PFSK-1 (cell line): ENCODE data around the gene LTBP1.

Source experiments
- FOXP2 ChIP-seq: optimal IDR thresholded peaks from 2 replicates; pipeline ENCODE3; 2011; ENCODE audit warnings: borderline replicate concordance, control low read depth, inconsistent platforms; ENCODE audit not compliant: insufficient read depth; ENCODE audit errors: extremely low read length, extremely low read depth
- POLR2AphosphoS5 ChIP-seq: IDR thresholded peaks from 2 replicates; pipeline ENCODE4 v1.6.1; 2012; ENCODE audit warnings: low read depth, mild to moderate bottlenecking, control low read depth, low read length, moderate library complexity
- REST ChIP-seq, 2 experiments: IDR thresholded peaks; 2 replicates each; pipeline versions ENCODE4 v1.6.1 to v1.8.0; 2011 to 2012; ENCODE audit warnings: low read depth in 2 of 2, low read length in 2 of 2, control low read depth in 1 of 2, inconsistent platforms in 1 of 2, mild to moderate bottlenecking in 1 of 2, moderate library complexity in 1 of 2; ENCODE audit not compliant: insufficient read depth in 1 of 2
- SIN3A ChIP-seq: IDR thresholded peaks from 2 replicates; pipeline ENCODE4 v1.6.1; 2012; ENCODE audit warnings: mild to moderate bottlenecking, low read length, moderate library complexity, borderline replicate concordance; ENCODE audit not compliant: insufficient read depth
- TAF1 ChIP-seq: IDR thresholded peaks from 2 replicates; pipeline ENCODE4 v1.6.1; 2012; ENCODE audit warnings: low read length, control low read depth, borderline replicate concordance; ENCODE audit not compliant: insufficient read depth

Gene LTBP1

GRCh38 chr2:33011373-33011772, 64.6 kb downstream of the LTBP1 start:
- no peak for TF ChIP-seq POLR2AphosphoS5
- TF ChIP-seq FOXP2, result no peak
- no peak for TF ChIP-seq SIN3A
- TF ChIP-seq REST (IDR thresholded peaks at IDR 0.05; ENCODE audit: insufficient read depth in 1 of 2, low read depth in 2 of 2, low read length in 2 of 2), result no peak
- no peak for TF ChIP-seq TAF1

GRCh38 chr2:33011941-33012340, 65.2 kb downstream of the LTBP1 start:
- no peak for TF ChIP-seq TAF1
- TF ChIP-seq POLR2AphosphoS5, result no peak
- no peak for TF ChIP-seq FOXP2

- TF ChIP-seq SIN3A (no peak), FOXP2 (no peak), POLR2AphosphoS5 (no peak), TAF1 (no peak), REST (IDR thresholded peaks at IDR 0.05; ENCODE audit: insufficient read depth in 1 of 2, low read depth in 2 of 2, low read length in 2 of 2) (no peak)
These were observed 66.9 kb downstream of the LTBP1 start for GRCh38 chr2:33013684-33014110.

- no peak for TF ChIP-seq POLR2AphosphoS5
- TF ChIP-seq SIN3A, result no peak
- no peak for TF ChIP-seq REST (IDR thresholded peaks at IDR 0.05; ENCODE audit: insufficient read depth in 1 of 2, low read depth in 2 of 2, low read length in 2 of 2)
- no peak for TF ChIP-seq FOXP2
- no peak for TF ChIP-seq TAF1
These were observed 67.5 kb downstream of the LTBP1 start for GRCh38 chr2:33014268-33014667.

GRCh38 chr2:33015421-33016142, 68.8 kb downstream of the LTBP1 start:
- TF ChIP-seq POLR2AphosphoS5, result no peak
- no peak for TF ChIP-seq REST (IDR thresholded peaks at IDR 0.05; ENCODE audit: insufficient read depth in 1 of 2, low read depth in 2 of 2, low read length in 2 of 2)
- TF ChIP-seq SIN3A, result no peak
- TF ChIP-seq FOXP2, result no peak
- TF ChIP-seq TAF1, result no peak
